Vagina (tissue), 2 donors: ENCODE results near the gene MYO1D.

ENCODE experiments used
- CTCF ChIP-seq, 3 experiments: fragments of 450-650 bp in 2 of 3; fragments of 200-600 bp in 1 of 3; sonication (generic) in 1 of 3; IDR thresholded peaks; one replicate each; pipeline ENCODE4 v1.5.1; 2017 to 2019; ENCODE audit warnings: antibody characterized with exemption in 3 of 3, mild to moderate bottlenecking in 2 of 3, moderate library complexity in 2 of 3
- POLR2A ChIP-seq, 2 donors: fragments of 450-650 bp; IDR thresholded peaks; one replicate each; pipeline ENCODE4 v1.6.1; 2017; ENCODE audit warnings: antibody characterized with exemption in 2 of 2, mild to moderate bottlenecking in 2 of 2, moderate library complexity in 2 of 2
- POLR2AphosphoS5 ChIP-seq, 2 donors: sonication (generic); formaldehyde crosslinking; IDR thresholded peaks; one replicate each; pipeline ENCODE4 v1.9.0; 2017; ENCODE audit warnings: antibody characterized with exemption in 2 of 2, mild to moderate bottlenecking in 2 of 2, low read depth in 1 of 2; ENCODE audit not compliant: insufficient read depth in 1 of 2

- no peak for TF ChIP-seq POLR2AphosphoS5 (IDR thresholded peaks at IDR 0.05; ENCODE audit: insufficient read depth in 1 of 2, low read depth in 1 of 2)
- TF ChIP-seq CTCF (IDR thresholded peaks at IDR 0.05) = no peak
- no peak for TF ChIP-seq POLR2A (IDR thresholded peaks at IDR 0.05)
These were observed 82.2 kb downstream of the MYO1D start for GRCh38 chr17:32794533-32795246.
